Measurements from ENCODE around the gene GNB1. TPM values are rescaled to one million over a fixed set of nuclear protein-coding genes. Genes with fewer than 3 reads are reported as not detected.

The GNB1 gene
- total and polyA plus RNA-seq, 2 donors (not counting 1 experiment from before 2014, with no cell fraction given) = 91.3 to 485 TPM

DNA sequence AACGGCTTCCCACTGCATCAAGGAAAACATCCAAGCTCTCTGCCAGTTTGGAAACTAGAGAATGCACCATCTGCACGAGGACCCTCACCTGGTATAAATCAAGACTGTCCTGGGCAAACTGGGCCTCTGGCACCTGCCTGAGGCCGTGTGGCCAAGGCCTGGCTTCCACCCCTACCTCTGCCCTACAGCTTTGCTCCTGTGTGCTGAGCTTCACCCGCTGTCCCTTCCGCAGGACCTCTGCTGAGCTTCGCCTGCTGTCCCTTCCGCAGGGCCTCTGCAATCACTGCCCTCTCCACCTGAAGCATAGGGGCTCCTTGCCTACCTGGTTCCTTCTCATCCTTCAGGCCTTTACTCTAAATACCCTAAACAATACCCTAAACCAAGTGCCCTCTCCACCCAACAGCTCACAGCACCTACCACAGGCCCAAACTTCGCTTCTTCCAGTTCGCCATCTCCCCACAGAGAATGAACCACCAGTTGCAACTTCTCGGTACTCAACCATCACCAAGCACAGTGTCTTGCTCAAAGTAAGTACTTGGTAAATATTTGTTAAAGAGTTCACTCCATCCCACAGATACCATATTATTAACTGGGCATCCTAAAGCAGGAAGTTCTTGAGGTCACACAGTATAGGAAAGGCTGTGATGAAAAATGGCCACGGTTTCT lies 18.4 kb downstream of the GNB1 start:
- peaks cover 10% of the 10 kb centered on the region for H3K36me3 ChIP-seq (ENCODE audit: control insufficient read depth, insufficient read depth, low read length)

DNA sequence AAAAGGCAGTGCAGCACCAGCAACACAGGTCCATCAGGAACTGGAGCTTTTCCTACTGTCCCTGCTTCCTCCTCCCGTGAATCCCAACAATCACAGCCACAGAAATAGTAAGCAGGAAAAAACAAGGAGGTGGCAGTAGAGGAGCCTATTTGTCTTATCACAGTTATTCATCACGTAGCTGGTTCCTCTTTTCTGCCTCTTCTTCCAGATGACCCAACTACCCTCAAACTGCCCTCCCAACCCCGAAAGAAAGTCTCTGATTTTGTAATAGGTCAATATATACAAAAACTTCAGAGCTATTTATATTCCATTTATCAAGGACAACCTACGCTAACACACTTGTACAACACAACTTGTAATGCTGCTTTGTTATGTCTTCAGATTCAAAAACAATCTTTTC lies 21.4 kb downstream of the GNB1 start:
- H3K27ac ChIP-seq (ENCODE audit: insufficient read depth, low read length) = no peak overlapping the region
- H3K4me3 ChIP-seq (replicated peaks in 1 of 4; ENCODE audit: control extremely low read depth in 1 of 4, insufficient read depth in 1 of 4, low read depth in 3 of 4, low read length in 4 of 4) = no peak overlapping the region
- no peaks in the 10 kb centered on the region for H3K4me1 ChIP-seq (ENCODE audit: control insufficient read depth, extremely low read depth, insufficient read depth, low read length)
- H3K9me3 ChIP-seq (ENCODE audit: control insufficient read depth, insufficient read depth, low read depth, low read length) = no peaks in the 10 kb centered on the region
- H2AFZ ChIP-seq (ENCODE audit: low read length) = no peak overlapping the region
- peaks cover 23% of the 10 kb centered on the region for H4K20me1 ChIP-seq (ENCODE audit: control insufficient read depth, extremely low read depth, insufficient read depth, low read length)
- peaks cover 97% of the 10 kb centered on the region for H3K79me2 ChIP-seq (ENCODE audit: control insufficient read depth, insufficient read depth, low read length)
- H3K9ac ChIP-seq (ENCODE audit: insufficient read depth, low read length) = no peak overlapping the region
- H3K36me3 ChIP-seq (ENCODE audit: control insufficient read depth, insufficient read depth, low read length) = peaks cover 8% of the 10 kb centered on the region
- H3K4me2 ChIP-seq (ENCODE audit: extremely low read depth, insufficient read depth, low read length) = no peak overlapping the region
- DNase-seq (ENCODE audit: low read depth in 2 of 2) = no peak
- H3K27me3 ChIP-seq (ENCODE audit: control insufficient read depth, insufficient read depth, low read length) = no peaks in the 10 kb centered on the region
- TF ChIP-seq EZH2 (IDR thresholded peaks at IDR 0.05; ENCODE audit: low read length, missing control alignments) = no peak
- TF ChIP-seq, protein P1, sequence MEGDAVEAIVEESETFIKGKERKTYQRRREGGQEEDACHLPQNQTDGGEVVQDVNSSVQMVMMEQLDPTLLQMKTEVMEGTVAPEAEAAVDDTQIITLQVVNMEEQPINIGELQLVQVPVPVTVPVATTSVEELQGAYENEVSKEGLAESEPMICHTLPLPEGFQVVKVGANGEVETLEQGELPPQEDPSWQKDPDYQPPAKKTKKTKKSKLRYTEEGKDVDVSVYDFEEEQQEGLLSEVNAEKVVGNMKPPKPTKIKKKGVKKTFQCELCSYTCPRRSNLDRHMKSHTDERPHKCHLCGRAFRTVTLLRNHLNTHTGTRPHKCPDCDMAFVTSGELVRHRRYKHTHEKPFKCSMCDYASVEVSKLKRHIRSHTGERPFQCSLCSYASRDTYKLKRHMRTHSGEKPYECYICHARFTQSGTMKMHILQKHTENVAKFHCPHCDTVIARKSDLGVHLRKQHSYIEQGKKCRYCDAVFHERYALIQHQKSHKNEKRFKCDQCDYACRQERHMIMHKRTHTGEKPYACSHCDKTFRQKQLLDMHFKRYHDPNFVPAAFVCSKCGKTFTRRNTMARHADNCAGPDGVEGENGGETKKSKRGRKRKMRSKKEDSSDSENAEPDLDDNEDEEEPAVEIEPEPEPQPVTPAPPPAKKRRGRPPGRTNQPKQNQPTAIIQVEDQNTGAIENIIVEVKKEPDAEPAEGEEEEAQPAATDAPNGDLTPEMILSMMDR (conservative IDR thresholded peaks at IDR 0.05 in 1 of 2, IDR thresholded peaks at IDR 0.05 in 1 of 2; ENCODE audit: low read depth in 1 of 2, low read length in 2 of 2) = no peak

More for the DNA sequence above, 18.4 kb downstream of the GNB1 start:
- H3K9me3 ChIP-seq (ENCODE audit: control insufficient read depth, insufficient read depth, low read depth, low read length) = no peaks in the 10 kb centered on the region
- H3K4me3 ChIP-seq (replicated peaks in 1 of 4; ENCODE audit: control extremely low read depth in 1 of 4, insufficient read depth in 1 of 4, low read depth in 3 of 4, low read length in 4 of 4) = no peak overlapping the region
- H3K4me2 ChIP-seq (ENCODE audit: extremely low read depth, insufficient read depth, low read length) = no peak overlapping the region
- H4K20me1 ChIP-seq (ENCODE audit: control insufficient read depth, extremely low read depth, insufficient read depth, low read length) = peaks cover 22% of the 10 kb centered on the region
- no peaks in the 10 kb centered on the region for H3K27me3 ChIP-seq (ENCODE audit: control insufficient read depth, insufficient read depth, low read length)
- DNase-seq (ENCODE audit: low read depth in 2 of 2) = no peak
- H3K27ac ChIP-seq (ENCODE audit: insufficient read depth, low read length) = no peak overlapping the region
- H3K9ac ChIP-seq (ENCODE audit: insufficient read depth, low read length) = no peak overlapping the region
- H3K79me2 ChIP-seq (ENCODE audit: control insufficient read depth, insufficient read depth, low read length) = peaks cover 97% of the 10 kb centered on the region
- no peak for TF ChIP-seq EZH2 (IDR thresholded peaks at IDR 0.05; ENCODE audit: low read length, missing control alignments)
- TF ChIP-seq, protein P1 (conservative IDR thresholded peaks at IDR 0.05 in 1 of 2, IDR thresholded peaks at IDR 0.05 in 1 of 2; ENCODE audit: low read depth in 1 of 2, low read length in 2 of 2) = no peak
- H3K4me1 ChIP-seq (ENCODE audit: control insufficient read depth, extremely low read depth, insufficient read depth, low read length) = peaks cover 3% of the 10 kb centered on the region
- H2AFZ ChIP-seq (ENCODE audit: low read length) = no peak overlapping the region

DNA sequence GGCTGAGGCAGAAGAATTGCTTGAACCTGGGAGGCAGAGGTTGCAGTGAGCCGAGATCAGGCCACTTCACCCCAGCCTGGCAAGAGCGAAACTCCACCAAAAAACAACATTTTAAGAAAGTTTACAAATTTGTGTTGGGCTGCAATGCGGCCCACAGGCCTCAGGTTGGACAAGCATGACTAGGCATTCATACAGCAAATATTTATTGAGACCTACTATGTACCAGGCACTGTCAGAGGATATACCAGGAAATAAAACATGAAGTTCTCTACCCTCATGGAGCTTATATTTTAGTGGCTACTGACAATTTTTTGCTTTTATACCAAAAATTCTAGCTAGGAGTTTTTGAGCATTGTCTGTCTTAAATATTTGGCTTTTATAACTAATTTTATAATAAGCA lies 23.7 kb downstream of the GNB1 start:
- H3K9me3 ChIP-seq (ENCODE audit: control insufficient read depth, insufficient read depth, low read depth, low read length) = no peaks in the 10 kb centered on the region
- no peak overlapping the region for H3K27ac ChIP-seq (ENCODE audit: insufficient read depth, low read length)
- no peaks in the 10 kb centered on the region for H3K27me3 ChIP-seq (ENCODE audit: control insufficient read depth, insufficient read depth, low read length)
- peaks cover 97% of the 10 kb centered on the region for H3K79me2 ChIP-seq (ENCODE audit: control insufficient read depth, insufficient read depth, low read length)
- no peaks in the 10 kb centered on the region for H3K36me3 ChIP-seq (ENCODE audit: control insufficient read depth, insufficient read depth, low read length)
- no peak overlapping the region for H3K4me2 ChIP-seq (ENCODE audit: extremely low read depth, insufficient read depth, low read length)
- DNase-seq (ENCODE audit: low read depth in 2 of 2) = no peak
- no peak overlapping the region for H3K9ac ChIP-seq (ENCODE audit: insufficient read depth, low read length)
- H3K4me1 ChIP-seq (ENCODE audit: control insufficient read depth, extremely low read depth, insufficient read depth, low read length) = peaks cover 2% of the 10 kb centered on the region
- H3K4me3 ChIP-seq (replicated peaks in 1 of 4; ENCODE audit: control extremely low read depth in 1 of 4, insufficient read depth in 1 of 4, low read depth in 3 of 4, low read length in 4 of 4) = no peak overlapping the region
- H2AFZ ChIP-seq (ENCODE audit: low read length) = no peak overlapping the region
- TF ChIP-seq, protein P1 (conservative IDR thresholded peaks at IDR 0.05 in 1 of 2, IDR thresholded peaks at IDR 0.05 in 1 of 2; ENCODE audit: low read depth in 1 of 2, low read length in 2 of 2) = no peak
- TF ChIP-seq EZH2 (IDR thresholded peaks at IDR 0.05; ENCODE audit: low read length, missing control alignments) = no peak
- peaks cover 14% of the 10 kb centered on the region for H4K20me1 ChIP-seq (ENCODE audit: control insufficient read depth, extremely low read depth, insufficient read depth, low read length)
